T47D (cell line): ENCODE measurements around the gene RPL31.
"Not testable (repeated sequence)": the region's sequence is repeated elsewhere in the genome, so short reads cannot be mapped to it uniquely, and the experiment has no call there.

ENCODE experiments used
- DNase-seq, 2 experiments: peaks; one replicate each; pipeline versions ENCODE4 v3.0.0 to v3.0.0-alpha.2; 2011 to 2012; ENCODE audit warnings: low read depth in 1 of 2, low spot score in 1 of 2
- JUND ChIP-seq: IDR thresholded peaks from 2 replicates; pipeline ENCODE4 v1.6.1; 2012; ENCODE audit warnings: low read depth
- in situ Hi-C: cut with HindIII; loops from 2 replicates; pipeline ENCODE4 v1.10.0; 2016; ENCODE audit warnings: low sequenced_read_pairs, low pct_unique_long_range_greater_than_20kb

The RPL31 gene

DNA sequence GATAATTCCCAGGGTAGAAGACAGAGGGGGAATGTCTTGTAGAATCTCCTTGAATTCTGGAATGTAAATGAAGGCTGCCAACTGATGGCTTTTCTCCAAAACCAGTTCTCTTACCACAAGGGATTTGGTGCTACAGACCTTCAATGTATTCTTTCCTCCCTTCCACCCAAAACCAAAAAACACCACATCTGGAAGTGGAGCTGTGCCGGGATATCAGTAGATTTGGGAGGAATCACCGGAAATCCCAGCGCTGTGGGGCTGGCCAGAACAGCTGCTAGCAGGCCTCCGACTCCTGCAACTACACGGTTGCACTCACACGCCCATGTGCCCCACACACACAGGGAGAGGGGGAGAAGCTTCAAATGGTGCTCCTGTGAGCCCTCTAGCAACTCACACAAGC lies 45.7 kb downstream of the RPL31 start:
- in situ Hi-C loops, result no loop called here
- TF ChIP-seq JUND, result no peak
- no peak for DNase-seq

DNA sequence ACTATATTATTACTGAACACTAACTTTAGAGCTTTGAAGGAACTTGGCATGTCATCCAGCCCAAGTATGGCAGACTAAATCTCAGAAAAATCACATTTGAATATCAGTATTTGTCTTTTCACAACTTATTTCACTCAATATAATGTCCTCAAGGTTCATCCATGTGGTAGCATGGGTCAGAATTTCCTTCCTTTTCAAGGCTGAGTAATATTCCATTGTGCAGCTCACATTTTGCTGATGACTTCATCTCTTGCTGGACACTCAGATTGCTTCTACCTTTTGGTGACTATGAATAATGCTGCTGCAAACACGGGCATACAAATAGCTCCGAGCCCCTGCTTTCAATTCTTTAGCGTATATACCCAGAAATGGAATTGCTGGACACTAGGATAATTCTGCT lies 46.7 kb downstream of the RPL31 start:
- DNase-seq, result no peak
- in situ Hi-C loops, result no loop called here
- no peak for TF ChIP-seq JUND

DNA sequence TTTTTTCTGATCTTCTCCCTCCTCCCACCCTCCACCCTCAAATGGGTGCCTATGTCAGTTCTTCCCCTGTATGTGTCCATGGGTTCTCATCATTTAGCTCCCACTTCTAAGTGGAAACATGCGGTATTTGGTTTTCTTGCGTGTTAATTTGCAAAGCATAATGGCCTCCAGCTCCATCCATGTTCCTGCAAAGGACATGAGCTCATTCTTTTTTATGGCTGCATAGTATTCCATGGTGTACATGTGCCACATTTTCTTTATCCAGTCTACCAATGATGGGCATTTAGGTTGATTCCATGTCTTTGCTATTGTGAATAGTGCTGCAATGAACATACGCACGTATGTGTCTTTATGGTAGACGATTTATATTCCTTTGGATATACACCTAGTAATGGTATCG lies 48.8 kb downstream of the RPL31 start:
- in situ Hi-C loops, DNase-seq: not testable (repeated sequence)

DNA sequence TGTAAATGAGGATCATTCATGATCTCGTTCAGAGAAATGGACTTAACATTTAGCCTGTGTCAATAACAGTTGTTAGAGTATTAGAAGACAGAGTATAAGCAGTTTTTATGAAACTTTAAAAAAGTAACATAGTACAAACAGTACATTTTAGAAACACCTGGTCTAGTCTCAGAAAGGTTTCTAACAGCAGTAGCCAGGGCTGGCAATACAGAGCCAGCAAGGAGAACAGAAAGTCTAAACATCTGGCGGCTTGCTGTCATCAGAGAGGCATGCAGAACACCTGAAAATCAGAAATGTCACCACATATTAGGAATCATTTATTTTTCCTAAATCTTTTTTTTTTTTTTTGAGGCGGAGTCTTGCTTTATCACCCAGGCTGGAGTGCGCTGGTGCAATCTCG lies 50.1 kb downstream of the RPL31 start:
- no peak for TF ChIP-seq JUND
- in situ Hi-C loops, result no loop called here
- DNase-seq, result no peak

DNA sequence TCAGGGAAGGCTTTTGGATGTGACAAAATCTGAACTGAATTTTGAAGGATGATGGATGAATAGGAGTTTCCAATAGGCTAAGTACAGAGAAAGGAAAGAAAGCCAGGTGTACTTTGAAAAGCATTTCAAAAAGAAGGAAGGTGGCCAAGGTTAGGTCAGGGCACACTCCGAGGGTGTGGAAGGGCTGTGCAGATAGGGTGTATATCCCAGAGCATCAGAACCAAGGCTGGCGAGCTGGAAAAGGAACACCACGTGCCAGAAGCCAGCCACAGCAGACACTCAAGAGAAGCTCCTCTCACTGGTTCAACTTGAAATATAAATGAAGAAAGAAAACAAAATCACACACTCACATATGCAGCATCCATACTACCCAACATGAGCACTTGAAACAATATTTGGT lies 51.0 kb downstream of the RPL31 start:
- in situ Hi-C loops, result no loop called here
- TF ChIP-seq JUND, result no peak
- no peak for DNase-seq
